Endothelial cell of umbilical vein (primary cell): Measurements from ENCODE around the gene PRIM2.
"Not testable (repeated sequence)": the region's sequence is repeated elsewhere in the genome, so short reads cannot be mapped to it uniquely, and the experiment has no call there.

Source experiments
- CTCF ChIP-seq, 2 donors: IDR thresholded peaks; 1 replicate in 1 of 2; 2 replicates in 1 of 2; pipeline ENCODE4 v1.5.1; 2011; ENCODE audit warnings: low read length in 2 of 2, mild to moderate bottlenecking in 2 of 2, moderate library complexity in 2 of 2, control low read depth in 1 of 2, inconsistent platforms in 1 of 2, low read depth in 1 of 2; ENCODE audit not compliant: insufficient read depth in 1 of 2; ENCODE audit errors: extremely low read depth in 1 of 2
- EZH2 ChIP-seq: IDR thresholded peaks from 2 replicates; pipeline ENCODE4 v1.6.1; 2012; ENCODE audit warnings: borderline replicate concordance, low read depth, mild to moderate bottlenecking, moderate library complexity, low read length, inconsistent platforms; ENCODE audit not compliant: severe bottlenecking
- JUN ChIP-seq: IDR thresholded peaks from 2 replicates; pipeline ENCODE4 v1.6.1; 2011; ENCODE audit warnings: borderline replicate concordance, low read depth; ENCODE audit not compliant: insufficient read length, insufficient read depth
- MAX ChIP-seq: IDR thresholded peaks from 2 replicates; pipeline ENCODE4 v1.6.1; 2011; ENCODE audit not compliant: insufficient read depth, insufficient read length
- MYC ChIP-seq: IDR thresholded peaks from one replicate; pipeline ENCODE4 v1.6.1; 2011; ENCODE audit warnings: mild to moderate bottlenecking, low read depth, low read length
- POLR2A ChIP-seq: IDR thresholded peaks from 2 replicates; pipeline ENCODE4 v1.6.1; 2012; ENCODE audit warnings: low read depth, mild to moderate bottlenecking, control low read depth, low read length

- TF ChIP-seq MAX; POLR2A; CTCF (IDR thresholded peaks at IDR 0.05; ENCODE audit: extremely low read depth in 1 of 2, insufficient read depth in 1 of 2, low read depth in 1 of 2, low read length in 2 of 2); MYC; EZH2; JUN: not testable (repeated sequence)
Measured at GRCh38 chr6:57577023-57577422, 259.6 kb downstream of the PRIM2 start.
